Right lobe of liver (tissue), 6 donors: Measurements from ENCODE around the gene CRKL. TPM values are rescaled to one million over a fixed set of nuclear protein-coding genes. Genes with fewer than 3 reads are reported as not detected.

Experiments
- ATAC-seq, 4 donors: fragments of 200-7000 bp; cut with Tn5 transposase; one replicate each; pipeline ENCODE4 v1.9.1; 2020; ENCODE audit warnings: mild to moderate bottlenecking in 4 of 4, moderate library complexity in 4 of 4
- DNase-seq, 3 donors: peaks; one replicate each; pipeline ENCODE4 v3.0.0-alpha.2; 2020
- H3K27ac ChIP-seq, 3 donors: fragments of 200-600 bp; one replicate each; pipeline ENCODE4 v1.8.0; 2022
- H3K27me3 ChIP-seq, 2 donors: fragments of 200-600 bp; one replicate each; pipeline ENCODE4 v1.8.0; 2022
- H3K36me3 ChIP-seq, 4 donors: fragments of 200-600 bp; sonication (generic) in 1 of 4; one replicate each; pipeline versions ENCODE4 v1.5.1 to v1.8.0; 2017 to 2022; ENCODE audit warnings: control low read depth in 1 of 4
- H3K4me1 ChIP-seq, 4 donors: fragments of 200-600 bp; sonication (generic) in 1 of 4; one replicate each; pipeline versions ENCODE4 v1.5.1 to v1.8.0; 2017 to 2022; ENCODE audit warnings: control low read depth in 1 of 4
- H3K4me3 ChIP-seq, 3 donors: fragments of 200-600 bp; one replicate each; pipeline ENCODE4 v1.8.0; 2022
- H3K9me3 ChIP-seq, 4 donors: fragments of 200-600 bp; sonication (generic) in 1 of 4; one replicate each; pipeline versions ENCODE4 v1.5.1 to v1.8.0; 2017 to 2022; ENCODE audit warnings: control low read depth in 1 of 4
- POLR2A ChIP-seq: fragments of 450-650 bp; IDR thresholded peaks from one replicate; pipeline ENCODE4 v1.6.1; 2017; ENCODE audit warnings: antibody characterized with exemption, mild to moderate bottlenecking
- WGBS: methylation state at CpG from one replicate; pipeline ENCODE4 v1.1.6; 2018; ENCODE audit warnings: low coverage, low lambda C conversion rate; ENCODE audit not compliant: insufficient coverage; ENCODE audit errors: missing lambda C conversion rate; 5-methylcytosine and 5-hydroxymethylcytosine counted together
- intact Hi-C, 2 donors: fragments of 100-400 bp; cut with DNase I; formaldehyde crosslinking; loops; one replicate each; pipeline versions ENCODE4 v1.11.2 to v1.14.1; 2022
- total RNA-seq, 6 experiments: library from RNA; depleted of rRNA in 2 of 6; stranded (reverse); fragments of >200 nt in 2 of 6; fragmentation: NEBNext Ultra II Directional in 3 of 6; extraction: Animal tissue kit (Norgen Biotek cat#: 25700) in 3 of 6; gene quantifications; one replicate each; pipeline versions ENCODE4 v1.1.0 to v1.2.4, GENCODE V29; 2016 to 2023
- TF ChIP-seq, protein P1 (sequence below), 4 donors: fragments of 200-600 bp in 3 of 4; fragments of 450-650 bp in 1 of 4; IDR thresholded peaks; one replicate each; pipeline versions ENCODE4 v1.5.1 to v1.8.0; 2016 to 2022; ENCODE audit warnings: antibody characterized with exemption in 4 of 4, mild to moderate bottlenecking in 2 of 4
- donor health status: DM: no; HTN: yes; CAD: no.
- donor health status: DM: no; HTN: no; CAD: no.
- donor health status: DM: no; HTN: no; CAD: no.
- donor health status: DM: no; HTN: yes; CAD: no.
- donor health status: DM: no; HTN: yes; CAD: no.

The CRKL gene
- total RNA-seq, 6 experiments from 2014 or later: 27.5 to 53.1 (median 35.2) TPM

- peaks cover 0 to 41% (median 7%) of the 10 kb centered on the region in 4 donors for H3K36me3 ChIP-seq
- H3K27ac ChIP-seq: no peak overlapping the region
- no peaks in the 10 kb centered on the region for H3K27me3 ChIP-seq
- intact Hi-C loops: loop anchor here in 1 of 2 donors (10.0 kb wide), 1 partner anchor 80 kb away; no protein-coding TSS in a partner anchor
- H3K9me3 ChIP-seq: no peaks in the 10 kb centered on the region
- TF ChIP-seq POLR2A: no peak
- TF ChIP-seq, protein P1, sequence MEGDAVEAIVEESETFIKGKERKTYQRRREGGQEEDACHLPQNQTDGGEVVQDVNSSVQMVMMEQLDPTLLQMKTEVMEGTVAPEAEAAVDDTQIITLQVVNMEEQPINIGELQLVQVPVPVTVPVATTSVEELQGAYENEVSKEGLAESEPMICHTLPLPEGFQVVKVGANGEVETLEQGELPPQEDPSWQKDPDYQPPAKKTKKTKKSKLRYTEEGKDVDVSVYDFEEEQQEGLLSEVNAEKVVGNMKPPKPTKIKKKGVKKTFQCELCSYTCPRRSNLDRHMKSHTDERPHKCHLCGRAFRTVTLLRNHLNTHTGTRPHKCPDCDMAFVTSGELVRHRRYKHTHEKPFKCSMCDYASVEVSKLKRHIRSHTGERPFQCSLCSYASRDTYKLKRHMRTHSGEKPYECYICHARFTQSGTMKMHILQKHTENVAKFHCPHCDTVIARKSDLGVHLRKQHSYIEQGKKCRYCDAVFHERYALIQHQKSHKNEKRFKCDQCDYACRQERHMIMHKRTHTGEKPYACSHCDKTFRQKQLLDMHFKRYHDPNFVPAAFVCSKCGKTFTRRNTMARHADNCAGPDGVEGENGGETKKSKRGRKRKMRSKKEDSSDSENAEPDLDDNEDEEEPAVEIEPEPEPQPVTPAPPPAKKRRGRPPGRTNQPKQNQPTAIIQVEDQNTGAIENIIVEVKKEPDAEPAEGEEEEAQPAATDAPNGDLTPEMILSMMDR (IDR thresholded peaks at IDR 0.05): no peak
- H3K4me3 ChIP-seq: no peak overlapping the region
- H3K4me1 ChIP-seq: peaks cover 0 to 7% (median 0%) of the 10 kb centered on the region in 4 donors
- 100% methylated on average over 1 of the region's 1 CpG for WGBS
- no peak for ATAC-seq
- DNase-seq: no peak
Measured at GRCh38 chr22:20875296-20875695, 41.9 kb upstream of the CRKL start.

DNA sequence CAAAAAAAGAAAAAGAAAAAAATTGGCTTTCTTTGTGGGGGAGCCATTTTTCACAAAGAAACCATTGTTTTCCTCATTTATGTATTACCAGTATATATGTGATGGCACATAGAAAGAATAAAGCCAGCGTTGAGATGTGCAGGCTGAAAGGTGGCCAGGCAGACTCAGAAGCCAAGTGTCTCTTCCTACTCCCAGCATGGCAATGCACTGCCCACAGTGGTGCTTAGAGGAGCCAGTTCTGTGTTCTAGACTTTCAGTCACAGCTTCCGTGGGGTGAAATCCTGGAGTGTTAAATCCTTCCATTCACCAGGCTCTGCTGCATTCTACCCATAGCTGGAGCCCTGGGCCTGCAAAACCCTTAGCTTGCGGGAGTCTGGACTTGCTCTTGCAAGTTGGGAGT lies 39.5 kb upstream of the CRKL start:
- no peaks in the 10 kb centered on the region for H3K27me3 ChIP-seq
- H3K27ac ChIP-seq: no peak overlapping the region
- TF ChIP-seq, protein P1 (IDR thresholded peaks at IDR 0.05): no peak
- TF ChIP-seq POLR2A: no peak
- DNase-seq (no peak), ATAC-seq (no peak)
- no peaks in the 10 kb centered on the region for H3K9me3 ChIP-seq
- no peak overlapping the region for H3K4me3 ChIP-seq
- H3K4me1 ChIP-seq: peaks cover 0 to 14% (median 0%) of the 10 kb centered on the region in 4 donors
- intact Hi-C loops: loop anchor here in 1 of 2 donors (10.0 kb wide), 1 partner anchor 83 kb away; no protein-coding TSS in a partner anchor
- WGBS: 100% methylated on average over 1 of the region's 3 CpGs
- H3K36me3 ChIP-seq: peaks cover 0 to 30% (median 0%) of the 10 kb centered on the region in 4 donors

DNA sequence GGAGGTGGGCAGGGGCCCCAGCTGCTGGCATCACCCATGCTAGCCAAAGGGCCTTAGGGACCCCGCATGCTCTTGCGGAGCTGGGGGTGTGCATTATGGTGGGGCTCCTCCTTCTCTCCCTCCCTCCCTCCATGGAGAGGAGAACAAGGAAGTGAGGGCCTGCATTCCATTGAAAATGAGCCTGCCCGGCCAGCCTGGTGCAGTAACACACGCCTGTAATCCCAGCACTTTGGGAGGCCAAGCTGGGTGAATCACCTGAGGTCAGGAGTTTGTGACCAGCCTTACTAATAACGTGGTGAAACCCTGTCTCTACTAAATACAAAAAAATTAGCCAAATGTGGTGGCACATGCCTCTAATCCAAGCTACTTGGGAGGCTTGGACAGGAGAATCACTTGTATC lies 36.0 kb upstream of the CRKL start:
- H3K9me3 ChIP-seq: no peaks in the 10 kb centered on the region
- ATAC-seq: peak in 1 of 4 donors; percentile 31
- no peaks in the 10 kb centered on the region for H3K27me3 ChIP-seq
- no peak for TF ChIP-seq POLR2A
- TF ChIP-seq, protein P1 (IDR thresholded peaks at IDR 0.05): no peak
- peaks cover 0 to 46% (median 16%) of the 10 kb centered on the region in 4 donors for H3K4me1 ChIP-seq
- H3K4me3 ChIP-seq: no peak overlapping the region
- intact Hi-C loops: loop anchor here in 1 of 2 donors (10.0 kb wide), 1 partner anchor 86 kb away; no protein-coding TSS in a partner anchor
- H3K27ac ChIP-seq: peak overlapping the region in 1 of 3 donors; percentile 37
- peak in 1 of 3 donors; percentile 41 for DNase-seq
- 61% methylated on average over 2 of the region's 5 CpGs for WGBS
- peaks cover 0 to 25% (median 2%) of the 10 kb centered on the region in 4 donors for H3K36me3 ChIP-seq

GRCh38 chr22:20881869-20882815 lies 35.1 kb upstream of the CRKL start:
- no peak overlapping the region for H3K4me3 ChIP-seq
- no peaks in the 10 kb centered on the region for H3K9me3 ChIP-seq
- ATAC-seq (no peak), DNase-seq (no peak)
- peaks cover 0 to 21% (median 2%) of the 10 kb centered on the region in 4 donors for H3K36me3 ChIP-seq
- 79% methylated on average over 4 of the region's 9 CpGs for WGBS
- peaks cover 0 to 50% (median 17%) of the 10 kb centered on the region in 4 donors for H3K4me1 ChIP-seq
- TF ChIP-seq POLR2A: no peak
- TF ChIP-seq, protein P1 (IDR thresholded peaks at IDR 0.05): no peak
- intact Hi-C loops: loop anchor here in 1 of 2 donors (10.0 kb wide), 1 partner anchor 87 kb away; no protein-coding TSS in a partner anchor
- H3K27me3 ChIP-seq: no peaks in the 10 kb centered on the region
- H3K27ac ChIP-seq: peak overlapping the region in 1 of 3 donors; percentile 79
